HL-60 (cell line): Measurements from ENCODE around the gene MEF2C.

Source experiments
- GABPA ChIP-seq: IDR thresholded peaks from 2 replicates; pipeline ENCODE4 v1.6.1; 2012; ENCODE audit warnings: low read depth
- POLR2AphosphoS5 ChIP-seq: IDR thresholded peaks from 2 replicates; pipeline ENCODE4 v1.6.1; 2012; ENCODE audit warnings: low read depth
- REST ChIP-seq: IDR thresholded peaks from 2 replicates; pipeline ENCODE4 v1.6.1; 2012; ENCODE audit warnings: low read depth; ENCODE audit not compliant: insufficient replicate concordance
- TF ChIP-seq, protein P1 (sequence below): IDR thresholded peaks from one replicate; pipeline ENCODE4 v1.5.1; 2011; ENCODE audit warnings: low read length, control low read depth, inconsistent platforms; ENCODE audit not compliant: insufficient read depth

GRCh38 chr5:88862547-88863175, 20.3 kb downstream of the MEF2C start:
- TF ChIP-seq, protein P1, sequence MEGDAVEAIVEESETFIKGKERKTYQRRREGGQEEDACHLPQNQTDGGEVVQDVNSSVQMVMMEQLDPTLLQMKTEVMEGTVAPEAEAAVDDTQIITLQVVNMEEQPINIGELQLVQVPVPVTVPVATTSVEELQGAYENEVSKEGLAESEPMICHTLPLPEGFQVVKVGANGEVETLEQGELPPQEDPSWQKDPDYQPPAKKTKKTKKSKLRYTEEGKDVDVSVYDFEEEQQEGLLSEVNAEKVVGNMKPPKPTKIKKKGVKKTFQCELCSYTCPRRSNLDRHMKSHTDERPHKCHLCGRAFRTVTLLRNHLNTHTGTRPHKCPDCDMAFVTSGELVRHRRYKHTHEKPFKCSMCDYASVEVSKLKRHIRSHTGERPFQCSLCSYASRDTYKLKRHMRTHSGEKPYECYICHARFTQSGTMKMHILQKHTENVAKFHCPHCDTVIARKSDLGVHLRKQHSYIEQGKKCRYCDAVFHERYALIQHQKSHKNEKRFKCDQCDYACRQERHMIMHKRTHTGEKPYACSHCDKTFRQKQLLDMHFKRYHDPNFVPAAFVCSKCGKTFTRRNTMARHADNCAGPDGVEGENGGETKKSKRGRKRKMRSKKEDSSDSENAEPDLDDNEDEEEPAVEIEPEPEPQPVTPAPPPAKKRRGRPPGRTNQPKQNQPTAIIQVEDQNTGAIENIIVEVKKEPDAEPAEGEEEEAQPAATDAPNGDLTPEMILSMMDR = no peak
- TF ChIP-seq POLR2AphosphoS5 (no peak), GABPA (no peak), REST (no peak)
